VCaP (cell line): Measurements from ENCODE around the gene GAS2L2.

ENCODE experiments used
- H3K27ac ChIP-seq: fragments of 450-650 bp; 2 replicates; pipeline ENCODE4 v1.5.1; 2017
- CTCF ChIP-seq: fragments of 450-650 bp; conservative IDR thresholded peaks from 2 replicates; pipeline ENCODE4 v1.5.1; 2017; ENCODE audit warnings: mild to moderate bottlenecking, moderate library complexity

GAS2L2 gene

GRCh38 chr17:35714988-35715387 lies 38.1 kb downstream of the GAS2L2 start:
- H3K27ac ChIP-seq = no peak overlapping the region
- no peak for TF ChIP-seq CTCF

- no peak for TF ChIP-seq CTCF
- H3K27ac ChIP-seq = no peak overlapping the region
Measured at GRCh38 chr17:35713069-35713728, 39.8 kb downstream of the GAS2L2 start.

GRCh38 chr17:35710950-35711349 lies 42.1 kb downstream of the GAS2L2 start:
- no peak for TF ChIP-seq CTCF
- H3K27ac ChIP-seq = no peak overlapping the region

- H3K27ac ChIP-seq = peak overlapping the region; percentile 40
- no peak for TF ChIP-seq CTCF
Measured at GRCh38 chr17:35709874-35710273, 43.2 kb downstream of the GAS2L2 start.

- TF ChIP-seq CTCF = no peak
- H3K27ac ChIP-seq = peak overlapping the region; percentile 40
Measured at GRCh38 chr17:35708951-35709350, 44.1 kb downstream of the GAS2L2 start.

GRCh38 chr17:35708149-35708548 lies 44.9 kb downstream of the GAS2L2 start:
- no peak overlapping the region for H3K27ac ChIP-seq
- TF ChIP-seq CTCF = no peak

- no peak for TF ChIP-seq CTCF
- H3K27ac ChIP-seq = peak overlapping the region; percentile 48
Measured at GRCh38 chr17:35705705-35706104, 47.3 kb downstream of the GAS2L2 start.
